Neutrophil (primary cell): Measurements from ENCODE around the gene COQ3.

Source experiments
- H3K27ac ChIP-seq: fragments of 200-600 bp; sonication (generic); 2 replicates; pipeline ENCODE4 v1.5.1; 2016; ENCODE audit warnings: mild to moderate bottlenecking, moderate library complexity
- H3K27me3 ChIP-seq: fragments of 200-600 bp; sonication (generic); 2 replicates; pipeline ENCODE4 v1.6.0; 2016; ENCODE audit warnings: mild to moderate bottlenecking
- H3K36me3 ChIP-seq: fragments of 200-600 bp; sonication (generic); 2 replicates; pipeline ENCODE4 v1.5.1; 2017
- H3K4me1 ChIP-seq, 2 experiments: fragments of 200-600 bp in 1 of 2; sonication (generic) in 1 of 2; 1 replicate in 1 of 2; 2 replicates in 1 of 2; pipeline versions ENCODE4 v1.5.1 to v1.6.1; 2013 to 2016; ENCODE audit warnings: low read depth in 1 of 2, low read length in 1 of 2, mild to moderate bottlenecking in 1 of 2, moderate library complexity in 1 of 2; ENCODE audit not compliant: control insufficient read depth in 1 of 2, insufficient read depth in 1 of 2
- H3K4me3 ChIP-seq, 2 experiments: fragments of 200-600 bp in 1 of 2; sonication (generic) in 1 of 2; 1 replicate in 1 of 2; 2 replicates in 1 of 2; pipeline ENCODE4 v1.5.1; 2013 to 2016; ENCODE audit warnings: low read depth in 1 of 2, low read length in 1 of 2, mild to moderate bottlenecking in 1 of 2, moderate library complexity in 1 of 2
- H3K9me3 ChIP-seq: fragments of 200-600 bp; sonication (generic); 2 replicates; pipeline ENCODE4 v1.5.1; 2016
- CTCF ChIP-seq: fragments of 200-600 bp; sonication (generic); IDR thresholded peaks from 2 replicates; pipeline ENCODE4 v1.5.1; 2016; ENCODE audit warnings: antibody characterized with exemption

COQ3 gene

GRCh38 chr6:99348288-99349170 lies 45.5 kb downstream of the COQ3 start:
- no peak overlapping the region for H3K4me3 ChIP-seq
- peaks cover 100% of the 10 kb centered on the region for H3K27me3 ChIP-seq
- no peaks in the 10 kb centered on the region for H3K36me3 ChIP-seq
- TF ChIP-seq CTCF = no peak
- H3K27ac ChIP-seq = no peak overlapping the region
- peaks cover 0 to 5% of the 10 kb centered on the region in 2 experiments for H3K4me1 ChIP-seq
- no peaks in the 10 kb centered on the region for H3K9me3 ChIP-seq

DNA sequence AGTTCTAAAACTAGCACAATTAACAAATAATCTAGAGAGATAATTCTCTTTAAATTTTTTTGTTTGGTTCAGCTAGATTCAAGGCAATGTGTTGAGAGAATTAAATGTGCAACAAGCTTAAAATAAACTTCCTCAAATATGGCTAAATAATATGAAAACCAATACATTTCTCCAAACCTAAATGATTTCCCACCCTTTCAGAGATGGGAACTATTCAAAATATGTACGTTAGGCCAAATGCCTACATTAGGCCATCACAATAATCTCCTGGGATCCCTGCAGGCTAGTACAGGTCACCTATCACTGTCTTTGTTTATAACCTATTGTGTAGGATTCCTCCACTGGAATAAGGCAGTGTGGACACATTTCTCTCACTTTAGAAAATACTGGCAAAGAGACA lies 46.2 kb downstream of the COQ3 start:
- peaks cover 100% of the 10 kb centered on the region for H3K27me3 ChIP-seq
- H3K4me3 ChIP-seq = no peak overlapping the region
- H3K27ac ChIP-seq = no peak overlapping the region
- no peaks in the 10 kb centered on the region for H3K36me3 ChIP-seq
- peaks cover 0 to 5% of the 10 kb centered on the region in 2 experiments for H3K4me1 ChIP-seq
- no peak for TF ChIP-seq CTCF
- no peaks in the 10 kb centered on the region for H3K9me3 ChIP-seq

- Histone ChIP-seq H3K36me3 (no peaks in the 10 kb centered on the region), H3K27me3 (peaks cover 97% of the 10 kb centered on the region), H3K4me1 (peaks cover 0 to 5% of the 10 kb centered on the region in 2 experiments), H3K27ac (no peak overlapping the region), H3K4me3 (no peak overlapping the region), H3K9me3 (no peaks in the 10 kb centered on the region)
- TF ChIP-seq CTCF = no peak
These were observed 47.4 kb downstream of the COQ3 start for GRCh38 chr6:99346595-99346994.

DNA sequence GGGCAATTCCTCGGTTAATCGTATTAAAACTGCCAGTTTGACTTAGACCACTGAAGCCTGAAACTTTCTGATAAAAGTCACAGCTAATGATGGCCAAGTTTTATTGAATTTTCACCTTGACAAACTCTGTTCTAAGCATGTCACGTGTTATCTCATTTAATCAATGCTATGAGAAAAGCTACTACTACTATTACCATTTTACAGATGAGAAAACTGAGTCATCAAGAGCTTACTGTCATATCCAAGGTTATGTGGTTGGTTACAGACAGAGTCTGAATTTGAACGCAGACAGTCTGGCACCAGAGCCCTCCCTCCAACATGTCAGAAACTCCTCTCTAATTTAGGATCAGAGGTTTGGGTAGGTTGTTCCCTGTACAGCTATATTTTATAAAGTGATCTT lies 48.8 kb downstream of the COQ3 start:
- Histone ChIP-seq H3K27me3 (peaks cover 89% of the 10 kb centered on the region), H3K4me1 (peaks cover 0 to 5% of the 10 kb centered on the region in 2 experiments), H3K4me3 (no peak overlapping the region), H3K9me3 (no peaks in the 10 kb centered on the region), H3K27ac (no peak overlapping the region), H3K36me3 (no peaks in the 10 kb centered on the region)
- no peak for TF ChIP-seq CTCF

DNA sequence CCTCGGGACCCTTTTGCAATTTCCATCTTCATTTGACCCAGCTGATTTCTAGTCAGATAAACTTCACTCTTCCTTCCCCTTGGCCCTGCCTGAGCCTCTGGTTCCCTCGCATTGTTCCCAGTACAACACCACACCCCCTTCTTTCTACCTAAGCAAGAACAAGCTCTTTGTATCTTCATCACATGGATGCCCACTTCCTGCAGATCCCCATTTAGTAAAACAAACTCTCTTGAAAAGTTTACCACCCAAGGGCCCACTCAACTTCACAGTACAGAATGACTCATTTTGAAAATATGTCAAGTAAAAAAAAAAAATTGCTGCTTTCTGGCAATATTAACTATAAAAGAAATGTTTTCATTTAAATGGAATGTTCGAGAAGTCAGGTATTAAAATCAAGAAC lies 49.7 kb downstream of the COQ3 start:
- Histone ChIP-seq H3K27me3 (peaks cover 89% of the 10 kb centered on the region), H3K9me3 (no peaks in the 10 kb centered on the region), H3K27ac (no peak overlapping the region), H3K4me1 (no peaks in the 10 kb centered on the region), H3K4me3 (no peak overlapping the region), H3K36me3 (no peaks in the 10 kb centered on the region)
- TF ChIP-seq CTCF = no peak
